Measurements from ENCODE around the gene VRTN. TPM values are rescaled to one million over a fixed set of nuclear protein-coding genes. Genes with fewer than 3 reads are reported as not detected.

Gene VRTN
- polyA plus RNA-seq, 1 donor from 2014 or later = not detected

- TF ChIP-seq SMC3 (conservative IDR thresholded peaks at IDR 0.05; ENCODE audit: poor library complexity) (no peak), EP300 (conservative IDR thresholded peaks at IDR 0.05; ENCODE audit: poor library complexity, severe bottlenecking) (no peak), RAD21 (conservative IDR thresholded peaks at IDR 0.05) (no peak), CTCF (IDR thresholded peaks at IDR 0.05; ENCODE audit: poor library complexity, severe bottlenecking) (no peak), MXI1 (conservative IDR thresholded peaks at IDR 0.05; ENCODE audit: poor library complexity, severe bottlenecking) (no peak), REST (IDR thresholded peaks at IDR 0.05; ENCODE audit: borderline replicate concordance) (no peak), EZH2 (IDR thresholded peaks at IDR 0.05; ENCODE audit: borderline replicate concordance, insufficient read depth, low read length, poor library complexity, severe bottlenecking) (no peak), TAF1 (IDR thresholded peaks at IDR 0.05; ENCODE audit: low read depth) (no peak), POLR2AphosphoS5 (IDR thresholded peaks at IDR 0.05) (no peak)
- H3K9ac ChIP-seq (ENCODE audit: low read length) = no peak overlapping the region
- H2AFZ ChIP-seq (ENCODE audit: low read depth, low read length) = no peak overlapping the region
- no peaks in the 10 kb centered on the region for H3F3A ChIP-seq (ENCODE audit: insufficient read depth, low read length, poor library complexity, severe bottlenecking)
- no peaks in the 10 kb centered on the region for H3K79me2 ChIP-seq (replicated peaks; ENCODE audit: insufficient read depth, low read length)
- no peak overlapping the region for H3K4me2 ChIP-seq (ENCODE audit: low read length)
- no peaks in the 10 kb centered on the region for H3K36me3 ChIP-seq (ENCODE audit: insufficient read depth, low read length)
- H3K9me3 ChIP-seq (ENCODE audit: low read length) = no peaks in the 10 kb centered on the region
- no peaks in the 10 kb centered on the region for H4K20me1 ChIP-seq (ENCODE audit: insufficient read depth)
- H3K4me3 ChIP-seq (ENCODE audit: low read length) = no peak overlapping the region
- no peaks in the 10 kb centered on the region for H3K9me2 ChIP-seq (ENCODE audit: insufficient read depth, low read length)
- H3K27ac ChIP-seq (ENCODE audit: low read length) = no peak overlapping the region
- H3K27me3 ChIP-seq (ENCODE audit: insufficient read depth, low read depth, low read length) = no peaks in the 10 kb centered on the region
These were observed 54.4 kb downstream of the VRTN start for GRCh38 chr14:74402401-74403251.

- H3F3A ChIP-seq (ENCODE audit: insufficient read depth, low read length, poor library complexity, severe bottlenecking) = no peaks in the 10 kb centered on the region
- TF ChIP-seq SMC3 (conservative IDR thresholded peaks at IDR 0.05; ENCODE audit: poor library complexity) (no peak), POLR2AphosphoS5 (IDR thresholded peaks at IDR 0.05) (no peak), REST (IDR thresholded peaks at IDR 0.05; ENCODE audit: borderline replicate concordance) (no peak), EP300 (conservative IDR thresholded peaks at IDR 0.05; ENCODE audit: poor library complexity, severe bottlenecking) (no peak), RAD21 (conservative IDR thresholded peaks at IDR 0.05) (no peak), TAF1 (IDR thresholded peaks at IDR 0.05; ENCODE audit: low read depth) (no peak), CTCF (IDR thresholded peaks at IDR 0.05; ENCODE audit: poor library complexity, severe bottlenecking) (no peak), MXI1 (conservative IDR thresholded peaks at IDR 0.05; ENCODE audit: poor library complexity, severe bottlenecking) (no peak), EZH2 (IDR thresholded peaks at IDR 0.05; ENCODE audit: borderline replicate concordance, insufficient read depth, low read length, poor library complexity, severe bottlenecking) (no peak)
- no peaks in the 10 kb centered on the region for H3K36me3 ChIP-seq (ENCODE audit: insufficient read depth, low read length)
- no peak overlapping the region for H3K4me3 ChIP-seq (ENCODE audit: low read length)
- no peak overlapping the region for H3K27ac ChIP-seq (ENCODE audit: low read length)
- H2AFZ ChIP-seq (ENCODE audit: low read depth, low read length) = no peak overlapping the region
- H3K79me2 ChIP-seq (replicated peaks; ENCODE audit: insufficient read depth, low read length) = no peaks in the 10 kb centered on the region
- H3K27me3 ChIP-seq (ENCODE audit: insufficient read depth, low read depth, low read length) = no peaks in the 10 kb centered on the region
- H3K4me2 ChIP-seq (ENCODE audit: low read length) = no peak overlapping the region
- H3K9me2 ChIP-seq (ENCODE audit: insufficient read depth, low read length) = no peaks in the 10 kb centered on the region
- no peak overlapping the region for H3K9ac ChIP-seq (ENCODE audit: low read length)
- H3K9me3 ChIP-seq (ENCODE audit: low read length) = no peaks in the 10 kb centered on the region
- H4K20me1 ChIP-seq (ENCODE audit: insufficient read depth) = no peaks in the 10 kb centered on the region
These were observed 55.5 kb downstream of the VRTN start for GRCh38 chr14:74403619-74404417.
